Liver (tissue), 9 donors: Measurements from ENCODE around the gene AP1G1. TPM values are rescaled to one million over a fixed set of nuclear protein-coding genes. Genes with fewer than 3 reads are reported as not detected.

Experiments
- DNase-seq: peaks from one replicate; pipeline ENCODE4 v3.0.0-alpha.2; 2017; ENCODE audit warnings: low spot score
- H3K27ac ChIP-seq, 2 donors: one replicate each; pipeline ENCODE4 v1.7.0; 2013; ENCODE audit warnings: inconsistent platforms in 2 of 2, low read length in 2 of 2, control low read depth in 1 of 2, low read depth in 1 of 2, mild to moderate bottlenecking in 1 of 2
- H3K27me3 ChIP-seq, 4 donors: one replicate each; pipeline versions ENCODE4 v1.6.1 to v1.7.0; 2013; ENCODE audit warnings: low read length in 3 of 4, inconsistent platforms in 1 of 4, mild to moderate bottlenecking in 1 of 4, moderate library complexity in 1 of 4; ENCODE audit not compliant: control insufficient read depth in 4 of 4, insufficient read depth in 4 of 4
- H3K36me3 ChIP-seq, 4 donors: one replicate each; pipeline versions ENCODE4 v1.6.1 to v1.7.0; 2013; ENCODE audit warnings: low read length in 3 of 4, mild to moderate bottlenecking in 3 of 4, low read depth in 1 of 4, moderate library complexity in 1 of 4; ENCODE audit not compliant: control insufficient read depth in 4 of 4, insufficient read depth in 3 of 4
- H3K4me1 ChIP-seq, 4 donors: one replicate each; pipeline versions ENCODE4 v1.6.1 to v1.7.0; 2013; ENCODE audit warnings: low read length in 3 of 4, mild to moderate bottlenecking in 3 of 4, moderate library complexity in 1 of 4; ENCODE audit not compliant: control insufficient read depth in 4 of 4, insufficient read depth in 4 of 4
- H3K4me3 ChIP-seq, 3 donors: one replicate each; pipeline versions ENCODE4 v1.6.1 to v1.7.0; 2013; ENCODE audit warnings: low read length in 3 of 3, control low read depth in 1 of 3, low read depth in 1 of 3, mild to moderate bottlenecking in 1 of 3
- H3K9ac ChIP-seq, 2 donors: one replicate each; pipeline ENCODE4 v1.7.0; 2013; ENCODE audit warnings: low read length in 2 of 2, mild to moderate bottlenecking in 2 of 2, moderate library complexity in 2 of 2, control low read depth in 1 of 2, low read depth in 1 of 2
- H3K9me3 ChIP-seq, 4 donors: one replicate each; pipeline versions ENCODE4 v1.6.1 to v1.7.0; 2013; ENCODE audit warnings: low read length in 3 of 4; ENCODE audit not compliant: control insufficient read depth in 4 of 4
- EGR1 ChIP-seq, 2 donors: IDR thresholded peaks; 2 replicates each; pipeline ENCODE4 v1.6.1; 2016 to 2018; ENCODE audit warnings: antibody characterized with exemption in 2 of 2, low read depth in 2 of 2
- FOXA1 ChIP-seq: IDR thresholded peaks from 2 replicates; pipeline ENCODE4 v1.6.1; 2016; ENCODE audit warnings: antibody characterized with exemption
- FOXA2 ChIP-seq: IDR thresholded peaks from 2 replicates; pipeline ENCODE4 v1.6.1; 2016; ENCODE audit warnings: antibody characterized with exemption
- GABPA ChIP-seq, 2 donors: IDR thresholded peaks in 1 of 2; conservative IDR thresholded peaks in 1 of 2; 2 replicates each; pipeline ENCODE4 v1.6.1; 2016; ENCODE audit warnings: antibody characterized with exemption in 2 of 2, mild to moderate bottlenecking in 1 of 2, moderate library complexity in 1 of 2
- HNF4A ChIP-seq, 2 donors: conservative IDR thresholded peaks; 2 replicates each; pipeline ENCODE4 v1.6.1; 2016; ENCODE audit warnings: antibody characterized with exemption in 2 of 2, mild to moderate bottlenecking in 2 of 2
- HNF4G ChIP-seq: IDR thresholded peaks from 2 replicates; pipeline ENCODE4 v1.6.1; 2016; ENCODE audit warnings: antibody characterized with exemption
- JUND ChIP-seq, 2 donors: IDR thresholded peaks; 2 replicates each; pipeline ENCODE4 v1.6.1; 2016; ENCODE audit warnings: antibody characterized with exemption in 2 of 2
- NR2F2 ChIP-seq: IDR thresholded peaks from 2 replicates; pipeline ENCODE4 v1.6.1; 2016; ENCODE audit warnings: antibody characterized with exemption
- RAD21 ChIP-seq, 2 donors: IDR thresholded peaks; 2 replicates each; pipeline ENCODE4 v1.6.1; 2016; ENCODE audit warnings: antibody characterized with exemption in 2 of 2, mild to moderate bottlenecking in 2 of 2
- RXRA ChIP-seq, 2 donors: IDR thresholded peaks; 2 replicates each; pipeline ENCODE4 v1.6.1; 2017 to 2018; ENCODE audit warnings: antibody characterized with exemption in 2 of 2, mild to moderate bottlenecking in 1 of 2
- SP1 ChIP-seq: IDR thresholded peaks from 2 replicates; pipeline ENCODE4 v1.6.1; 2018; ENCODE audit warnings: antibody characterized with exemption, mild to moderate bottlenecking
- TAF1 ChIP-seq: conservative IDR thresholded peaks from 2 replicates; pipeline ENCODE4 v1.6.1; 2016; ENCODE audit warnings: antibody characterized with exemption, mild to moderate bottlenecking
- WGBS: extraction: QIAGEN DNeasy Blood & Tissue Kit; methylation state at CpG from one replicate; pipeline ENCODE4 v1.1.7; 2013; 5-methylcytosine and 5-hydroxymethylcytosine counted together
- polyA plus RNA-seq, 2 donors: library from polyadenylated mRNA; stranded (reverse) in 1 of 2; unstranded in 1 of 2; fragments of 200-250 nt in 1 of 2; fragments of >200 nt in 1 of 2; fragmentation: Nextera tagmentation in 1 of 2; extraction: Ambion mirVana in 1 of 2; gene quantifications; one replicate each; pipeline versions ENCODE4 v1.2.1 to v1.2.3, GENCODE V29; 2013 to 2015
- total RNA-seq, 2 donors: library from RNA; depleted of rRNA; stranded (reverse); fragments of >200 nt; gene quantifications; one replicate each; pipeline ENCODE4 v1.2.3, GENCODE V29; 2014
- TF ChIP-seq, protein P1 (sequence below): IDR thresholded peaks from 2 replicates; pipeline ENCODE4 v1.6.1; 2016; ENCODE audit warnings: antibody characterized with exemption
- TF ChIP-seq, protein P2 (sequence below): IDR thresholded peaks from 2 replicates; pipeline ENCODE4 v1.6.1; 2016; ENCODE audit warnings: antibody characterized with exemption
- TF ChIP-seq, protein P3 (sequence below): IDR thresholded peaks from 2 replicates; pipeline ENCODE4 v1.6.1; 2016; ENCODE audit warnings: antibody characterized with exemption
- TF ChIP-seq, protein P4 (sequence below): IDR thresholded peaks from 2 replicates; pipeline ENCODE4 v1.6.1; 2016; ENCODE audit warnings: antibody characterized with exemption, mild to moderate bottlenecking
- donor health status: healthy.
- donor health status: healthy.
- donor health status: healthy.
- donor health status: healthy.
- donor health status: healthy.

Gene AP1G1
- total and polyA plus RNA-seq, 4 donors = 11.4 to 64.4 (median 32.8) TPM

DNA sequence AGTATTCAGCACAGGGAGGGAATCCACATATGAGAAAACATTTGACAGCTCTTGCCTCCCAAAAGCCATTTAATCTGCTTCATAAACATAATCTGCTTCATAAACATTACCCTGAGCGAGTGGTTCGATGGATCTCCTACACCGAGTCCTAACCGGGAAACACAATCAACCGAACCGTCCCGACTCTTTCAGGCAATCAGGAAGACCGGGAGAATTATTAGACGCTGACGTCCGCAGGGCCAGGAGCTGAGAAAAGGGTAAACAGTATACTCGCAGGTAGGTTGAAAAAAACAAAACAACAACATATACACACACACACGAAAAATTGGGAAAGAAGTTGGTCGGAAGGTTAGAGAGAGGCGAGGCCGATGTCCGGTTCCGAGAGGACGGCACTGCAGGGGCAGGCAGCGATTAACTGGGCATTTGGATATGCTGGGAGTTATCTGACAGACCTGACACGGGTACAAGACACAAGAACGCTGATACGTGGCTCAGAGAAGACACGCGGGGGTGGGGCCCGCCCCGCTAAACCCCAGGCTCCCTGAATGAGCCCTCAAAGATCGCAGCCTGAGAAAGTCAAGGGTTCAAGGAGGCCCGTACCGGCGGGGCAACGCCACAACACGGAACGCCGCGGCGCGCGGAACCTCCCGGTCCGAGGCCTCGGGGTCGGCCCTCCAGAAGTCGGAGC, 585 bp downstream of the AP1G1 start:
- TF ChIP-seq, protein P1, sequence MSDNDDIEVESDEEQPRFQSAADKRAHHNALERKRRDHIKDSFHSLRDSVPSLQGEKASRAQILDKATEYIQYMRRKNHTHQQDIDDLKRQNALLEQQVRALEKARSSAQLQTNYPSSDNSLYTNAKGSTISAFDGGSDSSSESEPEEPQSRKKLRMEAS = no peak
- no peak for TF ChIP-seq HNF4A (conservative IDR thresholded peaks at IDR 0.05)
- no peak for TF ChIP-seq HNF4G
- TF ChIP-seq FOXA1 = no peak
- no peak for TF ChIP-seq RXRA (IDR thresholded peaks at IDR 0.05)
- TF ChIP-seq JUND (IDR thresholded peaks at IDR 0.05) = no peak
- TF ChIP-seq, protein P2, sequence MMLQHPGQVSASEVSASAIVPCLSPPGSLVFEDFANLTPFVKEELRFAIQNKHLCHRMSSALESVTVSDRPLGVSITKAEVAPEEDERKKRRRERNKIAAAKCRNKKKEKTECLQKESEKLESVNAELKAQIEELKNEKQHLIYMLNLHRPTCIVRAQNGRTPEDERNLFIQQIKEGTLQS = no peak
- TF ChIP-seq RAD21 (IDR thresholded peaks at IDR 0.05) = no peak
- Histone ChIP-seq H3K9me3 (no peaks in the 10 kb centered on the region), H3K4me1 (peaks cover 5 to 25% (median 21%) of the 10 kb centered on the region in 4 donors), H3K4me3 (peak overlapping the region; percentile 91 to 99 (median 94)), H3K9ac (peak overlapping the region; percentile 86 to 100), H3K27me3 (no peaks in the 10 kb centered on the region), H3K27ac (peak overlapping the region; percentile 83 to 99), H3K36me3 (peaks cover 0 to 4% (median 0%) of the 10 kb centered on the region in 4 donors)
- WGBS = under 1% methylated on average over 44 of the region's 44 CpGs
- DNase-seq = peak; percentile 77

DNA sequence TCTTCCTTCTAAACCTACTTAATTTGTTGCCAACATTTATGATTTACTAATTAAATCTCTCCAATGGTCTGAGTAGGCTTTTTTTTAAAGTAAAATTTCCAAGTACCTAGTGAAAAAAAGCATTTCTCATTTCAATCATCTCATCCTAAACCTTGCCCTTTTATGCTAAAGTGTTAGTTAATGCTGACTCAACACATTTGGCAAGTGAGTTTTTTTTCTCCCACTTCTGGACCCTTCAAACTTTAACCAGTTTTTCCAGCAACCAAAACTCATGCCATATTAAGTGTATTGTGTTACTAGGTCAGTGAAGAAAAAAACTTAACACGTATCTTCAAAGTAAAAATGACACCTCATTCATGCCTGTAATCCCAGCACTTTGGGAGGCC, 5.3 kb downstream of the AP1G1 start:
- whole genome bisulfite sequencing = 92% methylated on average over 1 of the region's 1 CpG
- Histone ChIP-seq H3K4me1 (peaks cover 8 to 25% (median 21%) of the 10 kb centered on the region in 4 donors), H3K9ac (no peak overlapping the region), H3K27ac (no peak overlapping the region), H3K27me3 (no peaks in the 10 kb centered on the region), H3K9me3 (no peaks in the 10 kb centered on the region), H3K4me3 (no peak overlapping the region), H3K36me3 (peaks cover 0 to 4% (median 1%) of the 10 kb centered on the region in 4 donors)
- no peak for DNase-seq
- no peak for TF ChIP-seq RXRA (IDR thresholded peaks at IDR 0.05)
- TF ChIP-seq, protein P2 = no peak
- no peak for TF ChIP-seq JUND (IDR thresholded peaks at IDR 0.05)
- TF ChIP-seq, protein P1 = no peak
- no peak for TF ChIP-seq EGR1 (IDR thresholded peaks at IDR 0.05; ENCODE audit: low read depth in 2 of 2)
- no peak for TF ChIP-seq TAF1
- TF ChIP-seq, protein P3, sequence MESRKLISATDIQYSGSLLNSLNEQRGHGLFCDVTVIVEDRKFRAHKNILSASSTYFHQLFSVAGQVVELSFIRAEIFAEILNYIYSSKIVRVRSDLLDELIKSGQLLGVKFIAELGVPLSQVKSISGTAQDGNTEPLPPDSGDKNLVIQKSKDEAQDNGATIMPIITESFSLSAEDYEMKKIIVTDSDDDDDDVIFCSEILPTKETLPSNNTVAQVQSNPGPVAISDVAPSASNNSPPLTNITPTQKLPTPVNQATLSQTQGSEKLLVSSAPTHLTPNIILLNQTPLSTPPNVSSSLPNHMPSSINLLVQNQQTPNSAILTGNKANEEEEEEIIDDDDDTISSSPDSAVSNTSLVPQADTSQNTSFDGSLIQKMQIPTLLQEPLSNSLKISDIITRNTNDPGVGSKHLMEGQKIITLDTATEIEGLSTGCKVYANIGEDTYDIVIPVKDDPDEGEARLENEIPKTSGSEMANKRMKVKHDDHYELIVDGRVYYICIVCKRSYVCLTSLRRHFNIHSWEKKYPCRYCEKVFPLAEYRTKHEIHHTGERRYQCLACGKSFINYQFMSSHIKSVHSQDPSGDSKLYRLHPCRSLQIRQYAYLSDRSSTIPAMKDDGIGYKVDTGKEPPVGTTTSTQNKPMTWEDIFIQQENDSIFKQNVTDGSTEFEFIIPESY = no peak
- TF ChIP-seq SP1 = no peak
- no peak for TF ChIP-seq FOXA2
- no peak for TF ChIP-seq NR2F2
- TF ChIP-seq FOXA1 = no peak
- no peak for TF ChIP-seq GABPA (IDR thresholded peaks at IDR 0.05 in 1 of 2, conservative IDR thresholded peaks at IDR 0.05 in 1 of 2)
- TF ChIP-seq, protein P4, sequence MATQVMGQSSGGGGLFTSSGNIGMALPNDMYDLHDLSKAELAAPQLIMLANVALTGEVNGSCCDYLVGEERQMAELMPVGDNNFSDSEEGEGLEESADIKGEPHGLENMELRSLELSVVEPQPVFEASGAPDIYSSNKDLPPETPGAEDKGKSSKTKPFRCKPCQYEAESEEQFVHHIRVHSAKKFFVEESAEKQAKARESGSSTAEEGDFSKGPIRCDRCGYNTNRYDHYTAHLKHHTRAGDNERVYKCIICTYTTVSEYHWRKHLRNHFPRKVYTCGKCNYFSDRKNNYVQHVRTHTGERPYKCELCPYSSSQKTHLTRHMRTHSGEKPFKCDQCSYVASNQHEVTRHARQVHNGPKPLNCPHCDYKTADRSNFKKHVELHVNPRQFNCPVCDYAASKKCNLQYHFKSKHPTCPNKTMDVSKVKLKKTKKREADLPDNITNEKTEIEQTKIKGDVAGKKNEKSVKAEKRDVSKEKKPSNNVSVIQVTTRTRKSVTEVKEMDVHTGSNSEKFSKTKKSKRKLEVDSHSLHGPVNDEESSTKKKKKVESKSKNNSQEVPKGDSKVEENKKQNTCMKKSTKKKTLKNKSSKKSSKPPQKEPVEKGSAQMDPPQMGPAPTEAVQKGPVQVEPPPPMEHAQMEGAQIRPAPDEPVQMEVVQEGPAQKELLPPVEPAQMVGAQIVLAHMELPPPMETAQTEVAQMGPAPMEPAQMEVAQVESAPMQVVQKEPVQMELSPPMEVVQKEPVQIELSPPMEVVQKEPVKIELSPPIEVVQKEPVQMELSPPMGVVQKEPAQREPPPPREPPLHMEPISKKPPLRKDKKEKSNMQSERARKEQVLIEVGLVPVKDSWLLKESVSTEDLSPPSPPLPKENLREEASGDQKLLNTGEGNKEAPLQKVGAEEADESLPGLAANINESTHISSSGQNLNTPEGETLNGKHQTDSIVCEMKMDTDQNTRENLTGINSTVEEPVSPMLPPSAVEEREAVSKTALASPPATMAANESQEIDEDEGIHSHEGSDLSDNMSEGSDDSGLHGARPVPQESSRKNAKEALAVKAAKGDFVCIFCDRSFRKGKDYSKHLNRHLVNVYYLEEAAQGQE = no peak
- TF ChIP-seq HNF4G = no peak
- TF ChIP-seq HNF4A (conservative IDR thresholded peaks at IDR 0.05) = no peak
